Ishikawa (cell line): Measurements from ENCODE around the gene NEGR1.

Experiments
- CEBPB ChIP-seq: IDR thresholded peaks from 2 replicates; pipeline ENCODE4 v1.6.1; 2012
- CREB1 ChIP-seq: IDR thresholded peaks from 2 replicates; pipeline ENCODE4 v1.6.1; 2012; ENCODE audit warnings: low read depth
- EGR1 ChIP-seq: IDR thresholded peaks from 2 replicates; pipeline ENCODE4 v1.6.1; 2012
- EP300 ChIP-seq: IDR thresholded peaks from 2 replicates; pipeline ENCODE4 v1.6.1; 2012; ENCODE audit warnings: borderline replicate concordance
- FOXM1 ChIP-seq: IDR thresholded peaks from 2 replicates; pipeline ENCODE4 v1.6.1; 2012; ENCODE audit warnings: low read depth, borderline replicate concordance
- NFIC ChIP-seq: IDR thresholded peaks from 2 replicates; pipeline ENCODE4 v1.6.1; 2012
- RAD21 ChIP-seq: IDR thresholded peaks from 2 replicates; pipeline ENCODE4 v1.6.1; 2012; ENCODE audit warnings: low read depth
- REST ChIP-seq: IDR thresholded peaks from 2 replicates; pipeline ENCODE4 v1.6.1; 2012; ENCODE audit warnings: low read depth, mild to moderate bottlenecking
- TAF1 ChIP-seq: IDR thresholded peaks from 2 replicates; pipeline ENCODE4 v1.6.1; 2012; ENCODE audit warnings: low read depth, mild to moderate bottlenecking
- TCF12 ChIP-seq: IDR thresholded peaks from 2 replicates; pipeline ENCODE4 v1.6.1; 2012; ENCODE audit warnings: low read depth
- TEAD4 ChIP-seq: IDR thresholded peaks from 2 replicates; pipeline ENCODE4 v1.6.1; 2012
- USF1 ChIP-seq: IDR thresholded peaks from 2 replicates; pipeline ENCODE4 v1.6.1; 2012
- YY1 ChIP-seq: IDR thresholded peaks from 2 replicates; pipeline ENCODE4 v1.6.1; 2012; ENCODE audit warnings: low read depth
- ZBTB7A ChIP-seq: IDR thresholded peaks from 2 replicates; pipeline ENCODE4 v1.6.1; 2012; ENCODE audit warnings: low read depth
- TF ChIP-seq, protein P1 (sequence below): IDR thresholded peaks from 2 replicates; pipeline ENCODE4 v1.6.1; 2012

Gene NEGR1

DNA sequence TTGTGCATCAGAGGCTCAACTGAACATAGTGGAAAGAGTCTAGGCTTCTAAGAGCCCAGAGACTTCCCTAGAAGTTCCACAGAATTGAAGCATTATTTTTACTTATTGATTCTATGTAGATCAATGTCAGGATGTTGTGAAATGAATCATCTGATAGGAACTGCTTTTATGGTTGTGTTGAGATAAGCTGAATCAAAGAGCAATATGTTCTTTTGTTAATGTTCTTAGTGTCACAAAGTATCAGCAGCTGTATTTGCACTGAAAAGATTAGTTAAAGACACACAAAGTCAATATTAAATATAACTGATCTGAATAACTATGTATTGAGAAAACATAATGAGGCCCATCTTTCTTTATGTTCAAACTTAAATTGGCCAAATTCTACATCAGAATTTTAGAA is 770.8 kb downstream of the NEGR1 start:
- no peak for TF ChIP-seq USF1
- no peak for TF ChIP-seq RAD21
- no peak for TF ChIP-seq EP300
- TF ChIP-seq CREB1: no peak
- no peak for TF ChIP-seq TCF12
- TF ChIP-seq TAF1: no peak
- no peak for TF ChIP-seq REST
- TF ChIP-seq, protein P1, sequence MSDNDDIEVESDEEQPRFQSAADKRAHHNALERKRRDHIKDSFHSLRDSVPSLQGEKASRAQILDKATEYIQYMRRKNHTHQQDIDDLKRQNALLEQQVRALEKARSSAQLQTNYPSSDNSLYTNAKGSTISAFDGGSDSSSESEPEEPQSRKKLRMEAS: no peak
- no peak for TF ChIP-seq YY1
- no peak for TF ChIP-seq NFIC
- no peak for TF ChIP-seq ZBTB7A
- no peak for TF ChIP-seq TEAD4
- TF ChIP-seq EGR1: no peak
- TF ChIP-seq CEBPB: no peak
- no peak for TF ChIP-seq FOXM1

DNA sequence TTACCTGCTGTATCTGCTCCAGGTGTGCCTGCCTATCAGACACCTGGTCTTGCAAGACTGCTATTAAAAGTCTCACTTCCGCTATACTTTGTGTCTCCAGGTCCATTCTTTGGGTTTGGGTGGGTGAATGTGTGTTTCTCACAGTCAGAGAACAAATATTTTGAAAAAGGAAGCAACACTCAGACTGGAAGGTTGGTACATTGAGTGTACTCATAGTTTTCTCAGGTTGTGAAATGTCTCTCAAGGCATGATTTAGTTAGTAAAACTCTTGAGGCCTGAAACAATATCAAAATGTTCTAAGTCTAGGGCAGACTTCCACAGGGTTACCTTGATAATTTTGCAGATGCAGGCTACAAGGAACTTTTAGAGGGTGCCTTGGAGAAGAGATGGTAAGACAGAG is 771.6 kb downstream of the NEGR1 start:
- TF ChIP-seq ZBTB7A (no peak), REST (no peak), YY1 (no peak), NFIC (no peak), CREB1 (no peak), RAD21 (no peak), TCF12 (no peak), EGR1 (no peak), EP300 (no peak), CEBPB (no peak), FOXM1 (no peak), USF1 (no peak), TEAD4 (no peak)
- TF ChIP-seq, protein P1: no peak

- no peak for TF ChIP-seq CEBPB
- TF ChIP-seq CREB1: no peak
- no peak for TF ChIP-seq EGR1
- TF ChIP-seq TCF12: no peak
- TF ChIP-seq EP300: no peak
- no peak for TF ChIP-seq ZBTB7A
- no peak for TF ChIP-seq YY1
- no peak for TF ChIP-seq TAF1
- TF ChIP-seq NFIC: no peak
- TF ChIP-seq, protein P1: no peak
- no peak for TF ChIP-seq REST
- TF ChIP-seq FOXM1: no peak
- TF ChIP-seq USF1: no peak
- TF ChIP-seq RAD21: no peak
- TF ChIP-seq TEAD4: no peak
These were observed 773.2 kb downstream of the NEGR1 start for GRCh38 chr1:71509051-71509595.

DNA sequence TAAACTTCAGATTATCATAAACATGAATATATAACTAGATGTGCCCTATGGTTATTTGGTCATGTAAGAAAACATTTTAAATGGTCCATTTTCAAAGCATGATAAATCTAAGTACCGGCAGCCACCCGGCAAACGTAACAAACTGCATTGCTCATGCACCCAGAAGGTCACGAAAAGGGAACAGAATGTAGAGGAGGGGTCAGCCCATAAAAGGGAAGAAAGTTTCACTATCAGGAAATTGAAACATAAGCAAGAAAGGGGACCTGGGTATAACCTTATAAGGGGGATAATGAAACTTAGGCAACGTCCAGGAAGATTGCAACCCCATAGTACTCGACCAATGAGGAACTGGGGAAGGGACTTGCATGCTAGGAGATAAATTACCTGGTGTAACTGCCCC is 780.3 kb downstream of the NEGR1 start:
- no peak for TF ChIP-seq EP300
- TF ChIP-seq USF1: no peak
- TF ChIP-seq RAD21: no peak
- TF ChIP-seq CEBPB: no peak
- TF ChIP-seq YY1: no peak
- TF ChIP-seq TCF12: no peak
- TF ChIP-seq TEAD4: no peak
- TF ChIP-seq FOXM1: no peak
- no peak for TF ChIP-seq CREB1
- no peak for TF ChIP-seq NFIC
- TF ChIP-seq REST: no peak
- TF ChIP-seq TAF1: no peak
- no peak for TF ChIP-seq EGR1
